ENCODE measurements around the gene CD300C.
"Not testable (repeated sequence)": the region's sequence is repeated elsewhere in the genome, so short reads cannot be mapped to it uniquely, and the experiment has no call there.

CD300C gene

DNA sequence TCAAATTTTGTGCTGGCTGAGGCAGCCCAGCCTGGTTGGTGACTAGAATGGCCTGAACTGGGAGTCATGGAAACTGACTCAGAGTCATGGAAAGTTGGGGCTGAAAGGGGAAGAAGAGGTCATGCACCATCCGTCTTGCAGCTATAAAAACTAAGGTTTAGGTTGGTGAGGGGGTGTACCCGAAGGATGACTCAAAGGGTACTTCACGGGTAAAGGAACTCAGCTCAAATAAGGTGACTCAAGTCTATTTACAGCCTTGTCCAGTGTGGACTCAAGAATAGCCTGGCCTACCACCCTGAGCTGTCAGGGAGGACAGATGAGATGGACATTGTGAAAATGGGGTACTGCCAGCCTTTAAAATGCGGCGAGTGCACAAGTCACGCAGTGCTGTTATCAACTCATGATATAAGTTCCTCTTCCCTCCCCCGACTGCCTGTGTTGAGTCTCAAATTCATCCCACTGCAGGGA lies 33.3 kb downstream of the CD300C start:
- DNase-seq (ENCODE audit: low read depth): no peak

DNA sequence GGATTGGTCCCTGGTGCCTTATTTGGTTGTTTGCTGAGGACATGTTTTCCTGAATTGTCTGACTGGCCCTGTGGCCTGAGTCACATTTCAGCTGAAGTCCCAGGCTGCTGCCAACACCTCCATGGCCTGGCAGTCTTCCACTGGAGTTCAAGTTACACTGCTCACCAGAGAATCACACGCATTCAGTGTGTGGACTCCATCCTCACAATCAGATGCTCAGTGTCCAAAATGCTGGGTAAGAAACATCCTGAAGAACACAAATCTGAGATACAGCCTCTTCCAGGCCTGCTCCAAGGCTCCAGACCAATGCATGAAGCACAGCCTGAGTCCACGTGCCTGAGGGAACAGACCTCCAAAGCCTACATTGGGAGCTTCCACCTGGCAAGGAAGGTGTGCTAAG lies 33.9 kb downstream of the CD300C start:
- no peak for DNase-seq (ENCODE audit: low read depth)

GRCh38 chr17:74508156-74508555 lies 37.8 kb downstream of the CD300C start:
- no peak for DNase-seq (ENCODE audit: low read depth)

GRCh38 chr17:74503949-74504348 lies 42.0 kb downstream of the CD300C start:
- DNase-seq (ENCODE audit: low read depth): not testable (repeated sequence)

DNA sequence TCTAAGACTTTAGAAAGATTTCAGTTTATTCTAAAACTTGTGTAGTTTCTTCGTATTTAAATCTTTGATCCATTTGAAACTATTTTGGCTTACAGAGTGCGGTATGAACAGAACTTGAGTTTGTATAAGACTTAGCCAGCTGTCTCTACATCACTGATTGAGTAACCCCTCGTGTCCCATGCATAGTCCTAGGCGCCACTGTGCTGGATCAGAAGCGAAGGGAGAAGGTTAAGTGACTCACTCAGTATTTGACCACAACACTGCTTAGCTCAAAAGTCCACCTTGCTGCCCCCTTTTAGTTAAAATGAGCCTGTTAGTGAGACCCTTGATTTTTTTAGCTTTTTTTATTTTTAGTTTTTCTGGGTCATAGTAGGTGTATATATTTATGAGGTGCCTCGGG lies 43.1 kb downstream of the CD300C start:
- no peak for DNase-seq (ENCODE audit: low read depth)

DNA sequence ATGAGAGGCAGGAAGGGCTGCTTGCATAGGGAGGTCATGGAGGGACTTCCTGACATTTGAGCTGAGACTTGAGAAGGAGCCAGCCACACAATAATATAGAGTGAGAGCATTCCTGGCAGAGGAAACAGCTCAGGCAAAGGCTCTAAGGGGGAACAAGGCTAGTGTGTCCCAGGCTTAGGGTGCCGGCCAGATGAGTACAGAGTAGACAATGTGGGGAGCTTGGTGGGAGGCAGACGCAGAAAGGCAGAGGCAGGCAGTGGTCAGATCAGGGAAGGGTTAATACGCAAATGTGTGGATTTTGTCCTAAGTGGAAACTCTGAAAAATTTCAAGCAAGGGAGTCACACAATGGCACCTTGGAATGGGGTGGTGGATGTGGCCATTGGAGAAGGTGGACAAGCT lies 45.9 kb downstream of the CD300C start:
- no peak for DNase-seq (ENCODE audit: low read depth)

DNA sequence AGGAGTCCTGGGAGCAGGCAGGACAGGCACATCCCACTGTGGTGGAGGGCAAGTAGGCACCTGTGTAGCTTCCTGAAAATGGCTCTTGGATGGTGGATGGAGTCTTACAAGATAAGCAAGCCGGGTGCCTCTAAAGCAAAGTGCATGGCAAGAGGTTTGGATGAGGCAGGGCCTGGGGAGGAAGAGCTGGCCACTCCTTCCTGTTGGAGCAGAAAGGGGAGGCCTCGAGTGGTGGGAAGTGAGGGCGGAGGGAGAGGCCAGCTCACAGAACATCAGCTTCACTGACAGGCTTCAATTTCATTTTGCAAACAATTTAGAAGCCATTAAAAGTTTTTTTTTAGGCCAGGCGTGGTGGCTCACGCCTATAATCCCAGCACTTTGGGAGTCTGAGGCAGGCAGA lies 48.4 kb downstream of the CD300C start:
- DNase-seq (ENCODE audit: low read depth): no peak

- DNase-seq (ENCODE audit: low read depth): no peak
Measured at GRCh38 chr17:74493331-74493833, 52.5 kb downstream of the CD300C start.

DNA sequence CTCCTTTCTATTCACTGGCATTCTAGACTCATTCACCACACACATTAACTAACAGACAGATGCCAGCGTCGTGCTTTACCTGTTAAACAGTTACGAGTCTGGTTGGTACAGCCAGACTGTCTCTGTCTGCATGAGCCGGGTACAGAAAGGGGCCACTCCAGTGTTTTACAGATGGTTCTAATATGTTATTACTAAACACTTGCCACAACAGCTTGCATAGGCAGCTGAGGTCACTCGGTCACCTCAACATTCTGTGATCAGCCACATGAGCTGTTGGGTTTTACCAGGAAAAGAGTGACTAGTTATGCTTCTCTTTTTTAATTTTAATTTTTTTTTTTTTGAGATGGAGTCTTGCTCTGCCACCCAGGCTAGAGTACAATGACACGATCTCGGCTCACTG lies 54.3 kb downstream of the CD300C start:
- DNase-seq (ENCODE audit: low read depth): no peak
